Measurements from ENCODE around the gene ST3GAL5. TPM values are rescaled to one million over a fixed set of nuclear protein-coding genes. Genes with fewer than 3 reads are reported as not detected.

Gene ST3GAL5
- total RNA-seq, 1 experiment from 2014 or later: 25.3 TPM

DNA sequence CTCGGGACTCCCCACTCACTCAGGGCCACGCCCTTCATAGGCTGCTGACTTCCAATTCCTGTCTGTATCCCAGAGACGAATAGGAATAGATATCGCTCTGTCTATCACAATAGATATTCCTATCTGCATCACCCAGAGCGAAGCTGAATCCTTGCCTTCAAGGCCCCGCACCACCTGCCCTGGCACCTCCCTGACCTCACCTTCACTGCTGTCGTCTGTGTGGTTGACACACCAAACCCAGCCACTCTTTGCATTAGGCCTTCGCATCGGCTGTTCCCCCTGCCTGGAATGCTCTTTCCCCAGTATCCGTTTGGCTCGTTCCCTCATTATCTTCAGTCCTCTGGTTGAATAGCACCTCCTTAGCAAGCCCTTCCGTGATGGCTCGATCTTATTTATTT lies 91.5 kb downstream of the ST3GAL5 start:
- H3K36me3 ChIP-seq (ENCODE audit: insufficient read depth, low read length, poor library complexity, severe bottlenecking): no peaks in the 10 kb centered on the region
- CTCF ChIA-PET: no interaction called here

GRCh38 chr2:85796341-85797262 lies 92.2 kb downstream of the ST3GAL5 start:
- Histone ChIP-seq H3K4me1 (ENCODE audit: insufficient read depth, low read length, poor library complexity, severe bottlenecking) (peaks cover 8% of the 10 kb centered on the region), H3K36me3 (ENCODE audit: insufficient read depth, low read length, poor library complexity, severe bottlenecking) (no peaks in the 10 kb centered on the region), H3K27ac (ENCODE audit: low read depth, low read length, poor library complexity, severe bottlenecking) (no peak overlapping the region), H3K27me3 (replicated peaks; ENCODE audit: insufficient read depth, low read depth, low read length, poor library complexity) (no peaks in the 10 kb centered on the region), H3K4me3 (ENCODE audit: low read depth, low read length, poor library complexity, severe bottlenecking) (no peak overlapping the region), H3K9me3 (ENCODE audit: low read depth, low read length, poor library complexity, severe bottlenecking) (no peaks in the 10 kb centered on the region)
- POLR2A ChIA-PET (ENCODE audit: low non-redundant PET): no interaction called here
- intact Hi-C loops (cut with micrococcal nuclease; ENCODE audit: unreplicated experiment): no loop called here
- BruUV-seq (replicated peaks): no TSS peak
- no peak for TF ChIP-seq EZH2 (IDR thresholded peaks at IDR 0.05; ENCODE audit: borderline replicate concordance, low read depth, low read length, poor library complexity, severe bottlenecking)
- TF ChIP-seq CTCF (conservative IDR thresholded peaks at IDR 0.05; ENCODE audit: low read depth, low read length): no peak
- CTCF ChIA-PET: no interaction called here
- no peak for DNase-seq (ENCODE audit: low spot score)

More for the DNA sequence above, 91.5 kb downstream of the ST3GAL5 start:
- TF ChIP-seq EZH2 (IDR thresholded peaks at IDR 0.05; ENCODE audit: borderline replicate concordance, low read depth, low read length, poor library complexity, severe bottlenecking) (no peak), CTCF (conservative IDR thresholded peaks at IDR 0.05; ENCODE audit: low read depth, low read length) (no peak)
- no peaks in the 10 kb centered on the region for H3K9me3 ChIP-seq (ENCODE audit: low read depth, low read length, poor library complexity, severe bottlenecking)
- H3K27me3 ChIP-seq (replicated peaks; ENCODE audit: insufficient read depth, low read depth, low read length, poor library complexity): no peaks in the 10 kb centered on the region
- POLR2A ChIA-PET (ENCODE audit: low non-redundant PET): no interaction called here
- intact Hi-C loops (cut with micrococcal nuclease; ENCODE audit: unreplicated experiment): no loop called here
- H3K27ac ChIP-seq (ENCODE audit: low read depth, low read length, poor library complexity, severe bottlenecking): no peak overlapping the region
- BruUV-seq (replicated peaks): no TSS peak
- no peak overlapping the region for H3K4me3 ChIP-seq (ENCODE audit: low read depth, low read length, poor library complexity, severe bottlenecking)
- peaks cover 8% of the 10 kb centered on the region for H3K4me1 ChIP-seq (ENCODE audit: insufficient read depth, low read length, poor library complexity, severe bottlenecking)
- DNase-seq (ENCODE audit: low spot score): no peak

GRCh38 chr2:85796046-85796340 lies 92.8 kb downstream of the ST3GAL5 start:
- no peak overlapping the region for H3K27ac ChIP-seq (ENCODE audit: low read depth, low read length, poor library complexity, severe bottlenecking)

More at GRCh38 chr2:85796046-85796340, 92.8 kb downstream of the ST3GAL5 start:
- intact Hi-C loops (cut with micrococcal nuclease; ENCODE audit: unreplicated experiment): no loop called here
- no peak for TF ChIP-seq EZH2 (IDR thresholded peaks at IDR 0.05; ENCODE audit: borderline replicate concordance, low read depth, low read length, poor library complexity, severe bottlenecking)
- TF ChIP-seq CTCF (conservative IDR thresholded peaks at IDR 0.05; ENCODE audit: low read depth, low read length): no peak
- Histone ChIP-seq H3K27me3 (replicated peaks; ENCODE audit: insufficient read depth, low read depth, low read length, poor library complexity) (no peaks in the 10 kb centered on the region), H3K36me3 (ENCODE audit: insufficient read depth, low read length, poor library complexity, severe bottlenecking) (no peaks in the 10 kb centered on the region), H3K4me3 (ENCODE audit: low read depth, low read length, poor library complexity, severe bottlenecking) (no peak overlapping the region), H3K4me1 (ENCODE audit: insufficient read depth, low read length, poor library complexity, severe bottlenecking) (peaks cover 8% of the 10 kb centered on the region), H3K9me3 (ENCODE audit: low read depth, low read length, poor library complexity, severe bottlenecking) (no peaks in the 10 kb centered on the region)
- ChIA-PET CTCF (no interaction called here), POLR2A (ENCODE audit: low non-redundant PET) (no interaction called here)
- BruUV-seq (replicated peaks): no TSS peak
- no peak for DNase-seq (ENCODE audit: low spot score)

Measured in A673 (cell line).